K562 (cell line): Measurements from ENCODE around the gene ANKLE1. TPM values are rescaled to one million over a fixed set of nuclear protein-coding genes. Genes with fewer than 3 reads are reported as not detected.

Experiments used
- BMI1 ChIP-seq: fragments of 150-350 bp; IDR thresholded peaks from 2 replicates; pipeline ENCODE4 v1.6.1; 2014; ENCODE audit warnings: low read length
- CAMTA2 ChIP-seq: fragments of 250-450 bp; sonication (Bioruptor Pico); conservative IDR thresholded peaks from 2 replicates; pipeline ENCODE4 v1.5.1; 2022
- CBX5 ChIP-seq: IDR thresholded peaks from 2 replicates; pipeline ENCODE4 v1.6.1; 2014; ENCODE audit warnings: low read depth, borderline replicate concordance
- CREBBP ChIP-seq: IDR thresholded peaks from one replicate; pipeline ENCODE4 v1.6.1; 2012; ENCODE audit warnings: low read depth, mild to moderate bottlenecking, control low read depth, inconsistent platforms, low read length
- ESRRB ChIP-seq: fragments of 250-450 bp; sonication (Bioruptor Pico); IDR thresholded peaks from 2 replicates; pipeline ENCODE4 v1.5.0; 2020; ENCODE audit warnings: mild to moderate bottlenecking, moderate library complexity, borderline replicate concordance
- GATAD2B ChIP-seq: fragments of 450-650 bp; IDR thresholded peaks from 2 replicates; pipeline ENCODE4 v1.6.1; 2017; ENCODE audit warnings: mild to moderate bottlenecking, borderline replicate concordance
- HDAC2 ChIP-seq: fragments of 450-650 bp; IDR thresholded peaks from 2 replicates; pipeline ENCODE4 v1.6.1; 2016; ENCODE audit warnings: mild to moderate bottlenecking
- KAT8 ChIP-seq: fragments of 450-650 bp; IDR thresholded peaks from 2 replicates; pipeline ENCODE4 v1.6.1; 2016; ENCODE audit warnings: low read depth, mild to moderate bottlenecking
- MAZ ChIP-seq, 2 experiments: fragments of 450-650 bp in 1 of 2; sonication (generic) in 1 of 2; formaldehyde crosslinking; IDR thresholded peaks in 1 of 2; conservative IDR thresholded peaks in 1 of 2; 2 replicates each; pipeline versions ENCODE4 v1.4.0 to v1.5.0; 2020; ENCODE audit warnings: mild to moderate bottlenecking in 1 of 2, missing genetic modification reagents in 1 of 2
- NFE2 ChIP-seq: IDR thresholded peaks from 2 replicates; pipeline ENCODE4 v1.6.1; 2014; ENCODE audit warnings: antibody characterized with exemption, low read depth
- NUFIP1 ChIP-seq: fragments of 450-650 bp; IDR thresholded peaks from 2 replicates; pipeline ENCODE4 v1.6.1; 2018; ENCODE audit not compliant: partially characterized antibody
- POLR2G ChIP-seq: fragments of 200-400 bp; formaldehyde crosslinking; IDR thresholded peaks from 2 replicates; pipeline ENCODE4 v1.6.1; 2017; ENCODE audit warnings: low read depth, mild to moderate bottlenecking, antibody characterized with exemption, low read length, moderate library complexity
- SIN3A ChIP-seq, 2 experiments: fragments of 150-350 bp in 1 of 2; IDR thresholded peaks; 2 replicates each; pipeline ENCODE4 v1.6.1; 2011 to 2016; ENCODE audit warnings: borderline replicate concordance in 2 of 2, low read depth in 2 of 2, low read length in 2 of 2, mild to moderate bottlenecking in 2 of 2, moderate library complexity in 2 of 2; ENCODE audit not compliant: control insufficient read depth in 1 of 2
- XRCC3 ChIP-seq: fragments of 450-650 bp; IDR thresholded peaks from 2 replicates; pipeline ENCODE4 v1.6.1; 2017; ENCODE audit warnings: mild to moderate bottlenecking, moderate library complexity
- ZBTB7A ChIP-seq: IDR thresholded peaks from 2 replicates; pipeline ENCODE4 v1.6.1; 2011; ENCODE audit warnings: low read depth, mild to moderate bottlenecking, low read length, moderate library complexity, borderline replicate concordance; ENCODE audit not compliant: control insufficient read depth
- ZNF589 ChIP-seq: fragments of 200-800 bp; sonication (Bioruptor generic); IDR thresholded peaks from 2 replicates; pipeline ENCODE4 v1.6.1; 2016; ENCODE audit warnings: low read depth, missing genetic modification characterization, missing compliant biosample characterization
- polyA plus RNA-seq, 8 experiments: library from polyadenylated mRNA; depleted of rRNA in 4 of 8; stranded (reverse) in 5 of 8; unstranded in 3 of 8; fragments of >200 nt; fragmentation: Nextera tagmentation in 2 of 8; fragmentation: Illumina TruSeq in 1 of 8; extraction: Ambion mirVana in 2 of 8; extraction: Trizol in 1 of 8; gene quantifications; 2 replicates each; pipeline versions ENCODE4 v1.2.1 to v1.2.3, GENCODE V29; 2011 to 2014; ENCODE audit warnings: inconsistent platforms in 1 of 8, missing spikeins in 1 of 8
- total RNA-seq, 7 experiments: library from RNA; depleted of rRNA in 6 of 7; stranded (reverse); fragments of >200 nt in 6 of 7; fragmentation: Illumina TruSeq in 2 of 7; extraction: Trizol in 2 of 7; gene quantifications; 2 replicates each; pipeline versions ENCODE4 v1.2.1 to v1.2.3, GENCODE V29; 2011 to 2021; ENCODE audit warnings: low replicate concordance in 1 of 7
- TF ChIP-seq, protein P1 (sequence below): fragments of 250-450 bp; sonication (Bioruptor Pico); IDR thresholded peaks from 2 replicates; pipeline ENCODE4 v1.5.0; 2020; ENCODE audit warnings: mild to moderate bottlenecking
- TF ChIP-seq, protein P2 (sequence below): IDR thresholded peaks from 3 replicates; pipeline ENCODE4 v1.6.1; 2011; ENCODE audit warnings: borderline replicate concordance, mild to moderate bottlenecking; ENCODE audit not compliant: insufficient read length, insufficient read depth
- TF ChIP-seq, protein P3 (sequence below): fragments of 250-450 bp; sonication (Bioruptor Pico); IDR thresholded peaks from 2 replicates; pipeline ENCODE4 v1.4.0; 2020
- TF ChIP-seq, protein P4 (sequence below), 2 experiments: fragments of 450-650 bp in 1 of 2; IDR thresholded peaks; 2 replicates each; pipeline ENCODE4 v1.6.1; 2011 to 2017; ENCODE audit warnings: low read depth in 2 of 2, antibody characterized with exemption in 1 of 2, borderline replicate concordance in 1 of 2, low read length in 1 of 2, mild to moderate bottlenecking in 1 of 2, mixed read lengths in 1 of 2; ENCODE audit not compliant: control insufficient read depth in 1 of 2

The ANKLE1 gene
- total and polyA plus RNA-seq, 9 of the 15 experiments (the other 6 are each of a cell fraction or from before 2014, with no cell fraction given): 0.63 to 9.2 (median 2.9) TPM

DNA sequence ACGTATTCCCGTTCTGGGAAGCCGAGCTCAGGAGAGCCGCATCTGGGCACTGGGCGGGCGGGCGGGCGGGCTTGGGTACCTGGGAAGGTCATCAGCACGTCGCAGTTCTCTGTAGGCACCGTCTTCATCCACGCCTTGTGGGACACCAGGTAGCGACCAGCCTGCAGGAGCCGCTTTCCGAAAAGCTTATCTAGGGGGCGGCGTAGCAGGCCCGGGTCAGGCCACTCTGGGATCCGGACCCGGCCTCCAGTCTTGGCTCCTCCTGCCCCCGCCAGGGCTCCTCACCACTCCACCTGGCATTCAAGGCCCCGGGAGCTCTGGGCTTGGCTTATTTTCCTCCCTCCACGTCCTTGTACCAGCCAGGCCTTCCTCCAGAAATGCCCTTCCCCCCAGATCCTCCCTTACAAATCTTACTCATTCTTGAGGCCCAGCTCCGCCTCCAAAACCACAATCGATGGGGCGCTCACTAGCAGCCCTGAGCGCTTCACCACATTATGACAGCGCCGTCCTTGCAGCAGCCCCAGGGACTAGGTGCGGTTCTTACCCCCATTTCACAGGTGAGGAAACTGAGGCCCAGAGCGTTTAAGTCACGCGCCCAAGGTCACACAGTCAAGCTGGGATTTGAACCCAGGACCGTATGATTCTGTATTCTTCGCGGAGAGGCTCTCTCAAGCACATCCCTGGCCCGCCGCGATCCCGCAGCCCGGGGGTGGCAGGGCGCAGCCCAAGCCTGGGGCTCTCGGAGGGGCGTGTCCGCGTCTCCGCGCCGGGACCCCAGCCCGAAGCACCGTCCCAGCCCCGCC is 52.1 kb downstream of the ANKLE1 start (continued):
- TF ChIP-seq MAZ (CRISPR knock-in tag; conservative IDR thresholded peaks at IDR 0.05 in 1 of 2, IDR thresholded peaks at IDR 0.05 in 1 of 2) (no peak; a peak in 3 of 4 replicates), ZNF589 (CRISPR knock-in tag) (no peak), ZBTB7A (peak; percentile 40; the same call in 1 of the 2 replicates), BMI1 (no peak), GATAD2B (no peak), CAMTA2 (CRISPR knock-in tag) (0 out of 2 replicates have a peak, but pooled peaks have one; percentile 27), NFE2 (peak; percentile 48), HDAC2 (peak; percentile 98; the same call in 1 of the 2 replicates), SIN3A (IDR thresholded peaks at IDR 0.05; ENCODE audit: borderline replicate concordance in 2 of 2, control insufficient read depth in 1 of 2, low read depth in 2 of 2, low read length in 2 of 2) (0 out of 4 replicates have a peak, but pooled peaks of 1 of the 2 experiments have one; percentile 12), CBX5 (no peak), CREBBP (no peak), XRCC3 (no peak), POLR2G (no peak), NUFIP1 (no peak), ESRRB (CRISPR knock-in tag) (no peak), KAT8 (no peak)
- TF ChIP-seq, protein P1, sequence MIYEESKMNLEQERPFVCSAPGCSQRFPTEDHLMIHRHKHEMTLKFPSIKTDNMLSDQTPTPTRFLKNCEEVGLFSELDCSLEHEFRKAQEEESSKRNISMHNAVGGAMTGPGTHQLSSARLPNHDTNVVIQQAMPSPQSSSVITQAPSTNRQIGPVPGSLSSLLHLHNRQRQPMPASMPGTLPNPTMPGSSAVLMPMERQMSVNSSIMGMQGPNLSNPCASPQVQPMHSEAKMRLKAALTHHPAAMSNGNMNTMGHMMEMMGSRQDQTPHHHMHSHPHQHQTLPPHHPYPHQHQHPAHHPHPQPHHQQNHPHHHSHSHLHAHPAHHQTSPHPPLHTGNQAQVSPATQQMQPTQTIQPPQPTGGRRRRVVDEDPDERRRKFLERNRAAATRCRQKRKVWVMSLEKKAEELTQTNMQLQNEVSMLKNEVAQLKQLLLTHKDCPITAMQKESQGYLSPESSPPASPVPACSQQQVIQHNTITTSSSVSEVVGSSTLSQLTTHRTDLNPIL (CRISPR knock-in tag): no peak
- TF ChIP-seq, protein P2, sequence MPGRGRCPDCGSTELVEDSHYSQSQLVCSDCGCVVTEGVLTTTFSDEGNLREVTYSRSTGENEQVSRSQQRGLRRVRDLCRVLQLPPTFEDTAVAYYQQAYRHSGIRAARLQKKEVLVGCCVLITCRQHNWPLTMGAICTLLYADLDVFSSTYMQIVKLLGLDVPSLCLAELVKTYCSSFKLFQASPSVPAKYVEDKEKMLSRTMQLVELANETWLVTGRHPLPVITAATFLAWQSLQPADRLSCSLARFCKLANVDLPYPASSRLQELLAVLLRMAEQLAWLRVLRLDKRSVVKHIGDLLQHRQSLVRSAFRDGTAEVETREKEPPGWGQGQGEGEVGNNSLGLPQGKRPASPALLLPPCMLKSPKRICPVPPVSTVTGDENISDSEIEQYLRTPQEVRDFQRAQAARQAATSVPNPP: no peak
- TF ChIP-seq, protein P3, sequence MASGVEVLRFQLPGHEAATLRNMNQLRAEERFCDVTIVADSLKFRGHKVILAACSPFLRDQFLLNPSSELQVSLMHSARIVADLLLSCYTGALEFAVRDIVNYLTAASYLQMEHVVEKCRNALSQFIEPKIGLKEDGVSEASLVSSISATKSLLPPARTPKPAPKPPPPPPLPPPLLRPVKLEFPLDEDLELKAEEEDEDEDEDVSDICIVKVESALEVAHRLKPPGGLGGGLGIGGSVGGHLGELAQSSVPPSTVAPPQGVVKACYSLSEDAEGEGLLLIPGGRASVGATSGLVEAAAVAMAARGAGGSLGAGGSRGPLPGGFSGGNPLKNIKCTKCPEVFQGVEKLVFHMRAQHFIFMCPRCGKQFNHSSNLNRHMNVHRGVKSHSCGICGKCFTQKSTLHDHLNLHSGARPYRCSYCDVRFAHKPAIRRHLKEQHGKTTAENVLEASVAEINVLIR (CRISPR knock-in tag): 0 out of 2 replicates have a peak, but pooled peaks have one; percentile 40
- TF ChIP-seq, protein P4, sequence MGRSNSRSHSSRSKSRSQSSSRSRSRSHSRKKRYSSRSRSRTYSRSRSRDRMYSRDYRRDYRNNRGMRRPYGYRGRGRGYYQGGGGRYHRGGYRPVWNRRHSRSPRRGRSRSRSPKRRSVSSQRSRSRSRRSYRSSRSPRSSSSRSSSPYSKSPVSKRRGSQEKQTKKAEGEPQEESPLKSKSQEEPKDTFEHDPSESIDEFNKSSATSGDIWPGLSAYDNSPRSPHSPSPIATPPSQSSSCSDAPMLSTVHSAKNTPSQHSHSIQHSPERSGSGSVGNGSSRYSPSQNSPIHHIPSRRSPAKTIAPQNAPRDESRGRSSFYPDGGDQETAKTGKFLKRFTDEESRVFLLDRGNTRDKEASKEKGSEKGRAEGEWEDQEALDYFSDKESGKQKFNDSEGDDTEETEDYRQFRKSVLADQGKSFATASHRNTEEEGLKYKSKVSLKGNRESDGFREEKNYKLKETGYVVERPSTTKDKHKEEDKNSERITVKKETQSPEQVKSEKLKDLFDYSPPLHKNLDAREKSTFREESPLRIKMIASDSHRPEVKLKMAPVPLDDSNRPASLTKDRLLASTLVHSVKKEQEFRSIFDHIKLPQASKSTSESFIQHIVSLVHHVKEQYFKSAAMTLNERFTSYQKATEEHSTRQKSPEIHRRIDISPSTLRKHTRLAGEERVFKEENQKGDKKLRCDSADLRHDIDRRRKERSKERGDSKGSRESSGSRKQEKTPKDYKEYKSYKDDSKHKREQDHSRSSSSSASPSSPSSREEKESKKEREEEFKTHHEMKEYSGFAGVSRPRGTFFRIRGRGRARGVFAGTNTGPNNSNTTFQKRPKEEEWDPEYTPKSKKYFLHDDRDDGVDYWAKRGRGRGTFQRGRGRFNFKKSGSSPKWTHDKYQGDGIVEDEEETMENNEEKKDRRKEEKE (IDR thresholded peaks at IDR 0.05; ENCODE audit: borderline replicate concordance in 1 of 2, control insufficient read depth in 1 of 2, low read depth in 2 of 2, low read length in 1 of 2): no peak
